Testis (tissue), 3 donors: ENCODE results near the gene RAET1E. TPM values are rescaled to one million over a fixed set of nuclear protein-coding genes. Genes with fewer than 3 reads are reported as not detected.
"Not testable (repeated sequence)": the region's sequence is repeated elsewhere in the genome, so short reads cannot be mapped to it uniquely, and the experiment has no call there.

ENCODE experiments used
- DNase-seq: peaks from one replicate; pipeline ENCODE4 v3.0.0-alpha.2; 2019
- H3K27ac ChIP-seq, 2 donors: fragments of 200-600 bp; sonication (generic); one replicate each; pipeline ENCODE4 v1.5.1; 2019
- H3K27me3 ChIP-seq: fragments of 200-600 bp; sonication (generic); one replicate; pipeline ENCODE4 v1.5.1; 2019
- H3K36me3 ChIP-seq: fragments of 200-600 bp; sonication (generic); one replicate; pipeline ENCODE4 v1.5.1; 2017; ENCODE audit warnings: low read depth; ENCODE audit errors: missing control alignments
- H3K4me1 ChIP-seq: fragments of 200-600 bp; sonication (generic); one replicate; pipeline ENCODE4 v1.5.1; 2019
- H3K4me3 ChIP-seq, 2 donors: fragments of 200-600 bp; sonication (generic); one replicate each; pipeline ENCODE4 v1.5.1; 2017 to 2019
- H3K9me3 ChIP-seq: fragments of 200-600 bp; sonication (generic); one replicate; pipeline ENCODE4 v1.5.1; 2017
- CTCF ChIP-seq, 3 experiments: fragments of 450-650 bp in 2 of 3; fragments of 200-600 bp in 1 of 3; sonication (generic) in 1 of 3; IDR thresholded peaks; one replicate each; pipeline ENCODE4 v1.5.1; 2016 to 2019; ENCODE audit warnings: antibody characterized with exemption in 3 of 3, mild to moderate bottlenecking in 2 of 3, moderate library complexity in 1 of 3
- POLR2A ChIP-seq: fragments of 450-650 bp; IDR thresholded peaks from one replicate; pipeline ENCODE4 v1.6.1; 2017; ENCODE audit warnings: antibody characterized with exemption, mild to moderate bottlenecking, moderate library complexity
- WGBS, 2 donors: methylation state at CpG; one replicate each; pipeline ENCODE4 v1.1.5; 2018; 5-methylcytosine and 5-hydroxymethylcytosine counted together
- intact Hi-C: fragments of 100-400 bp; cut with DNase I; formaldehyde crosslinking; loops from one replicate; pipeline ENCODE4 v1.15.1; 2023; ENCODE audit warnings: low total_unique reads
- polyA plus RNA-seq: library from polyadenylated mRNA; stranded (reverse); fragments of 350-450 nt; fragmentation: Illumina TruSeq; extraction: RNeasy Lipid Tissue Mini Kit (QIAGEN cat#74804); gene quantifications from one replicate; pipeline ENCODE4 v1.2.3, GENCODE V29; 2014; ENCODE audit warnings: low read depth, low replicate concordance; ENCODE audit not compliant: insufficient read depth
- total RNA-seq, 2 donors: library from RNA; depleted of rRNA; stranded (reverse); fragments of >200 nt; gene quantifications; one replicate each; pipeline ENCODE4 v1.2.3, GENCODE V29; 2016

Gene RAET1E
- total and polyA plus RNA-seq, 3 donors from 2014 or later = 0.30 to 0.31 (median 0.31) TPM

GRCh38 chr6:149938571-149939355 lies 40.9 kb upstream of the RAET1E start:
- peak overlapping the region; percentile 25 to 45 for H3K4me3 ChIP-seq
- no peak for TF ChIP-seq CTCF (IDR thresholded peaks at IDR 0.05)
- H3K27ac ChIP-seq = no peak overlapping the region
- intact Hi-C loops = no loop called here
- peaks cover 7% of the 10 kb centered on the region for H3K27me3 ChIP-seq
- no peak for DNase-seq
- H3K4me1 ChIP-seq = peaks cover 10% of the 10 kb centered on the region
- WGBS, 2 donors = 2 to 3% methylated on average over 35 to 58 of the region's 58 CpGs
- no peaks in the 10 kb centered on the region for H3K9me3 ChIP-seq
- no peaks in the 10 kb centered on the region for H3K36me3 ChIP-seq

- H3K4me3 ChIP-seq = peak overlapping the region; percentile 25 to 45
- H3K27me3 ChIP-seq, DNase-seq, H3K36me3 ChIP-seq, H3K4me1 ChIP-seq, H3K9me3 ChIP-seq, H3K27ac ChIP-seq, intact Hi-C loops: not testable (repeated sequence)
- 5 to 6% methylated on average over 12 to 17 of the region's 20 CpGs for WGBS, 2 donors
These were observed 40.2 kb upstream of the RAET1E start for GRCh38 chr6:149938013-149938570.

GRCh38 chr6:149936743-149937142 lies 38.8 kb upstream of the RAET1E start:
- H3K36me3 ChIP-seq = no peaks in the 10 kb centered on the region
- H3K9me3 ChIP-seq = no peaks in the 10 kb centered on the region
- WGBS, 2 donors = 55 to 77% methylated on average over 2 of the region's 2 CpGs
- no peak overlapping the region for H3K27ac ChIP-seq
- H3K4me1 ChIP-seq = peaks cover 10% of the 10 kb centered on the region
- no peak for TF ChIP-seq POLR2A
- no peak for TF ChIP-seq CTCF (IDR thresholded peaks at IDR 0.05)
- intact Hi-C loops = no loop called here
- peaks cover 7% of the 10 kb centered on the region for H3K27me3 ChIP-seq
- DNase-seq = no peak
- no peak overlapping the region for H3K4me3 ChIP-seq

GRCh38 chr6:149935668-149936067 lies 37.8 kb upstream of the RAET1E start:
- H3K4me1 ChIP-seq = peaks cover 10% of the 10 kb centered on the region
- intact Hi-C loops = no loop called here
- H3K9me3 ChIP-seq = no peaks in the 10 kb centered on the region
- 73 to 81% methylated on average over 2 of the region's 2 CpGs for WGBS, 2 donors
- no peak for DNase-seq
- no peak overlapping the region for H3K4me3 ChIP-seq
- H3K27me3 ChIP-seq = peaks cover 7% of the 10 kb centered on the region
- no peaks in the 10 kb centered on the region for H3K36me3 ChIP-seq
- TF ChIP-seq POLR2A = no peak
- no peak overlapping the region for H3K27ac ChIP-seq

- TF ChIP-seq CTCF (IDR thresholded peaks at IDR 0.05) (no peak), POLR2A (no peak)
- H3K27ac ChIP-seq = no peak overlapping the region
- 72% methylated on average over 4 of the region's 4 CpGs for WGBS, 2 donors
- intact Hi-C loops = no loop called here
- H3K4me1 ChIP-seq = peaks cover 10% of the 10 kb centered on the region
- no peak for DNase-seq
- H3K27me3 ChIP-seq = peaks cover 7% of the 10 kb centered on the region
- no peak overlapping the region for H3K4me3 ChIP-seq
- no peaks in the 10 kb centered on the region for H3K36me3 ChIP-seq
- H3K9me3 ChIP-seq = no peaks in the 10 kb centered on the region
These were observed 37.3 kb upstream of the RAET1E start for GRCh38 chr6:149935246-149935645.
